ENCODE data around the gene SLC28A3.

Gene SLC28A3

DNA sequence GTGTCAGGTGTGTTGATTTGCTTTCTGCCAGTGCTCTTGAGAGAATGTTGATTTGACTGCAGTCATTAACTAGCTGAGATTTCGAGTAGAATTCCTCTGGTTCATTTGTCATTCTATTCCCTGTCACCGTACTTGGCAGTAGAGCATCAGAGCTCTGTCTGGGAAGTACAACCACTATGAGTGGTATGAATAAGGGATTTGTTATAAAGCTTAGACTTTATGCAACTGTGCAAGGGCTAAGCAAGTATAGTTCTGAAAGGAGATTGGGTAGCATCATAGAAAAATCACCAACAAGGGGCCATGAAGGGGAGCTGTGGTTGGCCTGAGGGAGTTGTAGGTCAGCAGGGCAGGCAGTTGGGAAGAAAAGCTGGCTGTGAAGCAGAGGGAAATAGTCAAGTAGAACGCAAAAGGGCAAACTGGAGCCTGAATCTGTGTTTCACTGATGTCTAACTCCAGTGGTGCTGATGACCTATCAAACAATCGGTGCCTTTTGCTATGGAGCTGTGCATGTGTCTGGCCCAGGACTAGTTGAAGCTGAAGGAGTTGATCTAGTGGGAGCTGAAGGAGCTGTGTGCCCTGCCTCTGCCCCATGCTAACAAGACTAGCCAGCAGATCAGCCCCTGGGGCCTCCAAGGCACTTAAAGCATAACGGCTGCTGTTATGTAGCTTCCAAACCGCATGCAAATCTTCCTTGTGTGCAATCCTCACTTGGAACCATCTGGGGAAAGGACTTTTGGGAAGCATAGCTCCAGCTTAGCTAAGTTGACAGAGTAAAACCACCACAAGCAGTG is 110.0 kb downstream of the SLC28A3 start:
- DNase-seq, result no peak

DNA sequence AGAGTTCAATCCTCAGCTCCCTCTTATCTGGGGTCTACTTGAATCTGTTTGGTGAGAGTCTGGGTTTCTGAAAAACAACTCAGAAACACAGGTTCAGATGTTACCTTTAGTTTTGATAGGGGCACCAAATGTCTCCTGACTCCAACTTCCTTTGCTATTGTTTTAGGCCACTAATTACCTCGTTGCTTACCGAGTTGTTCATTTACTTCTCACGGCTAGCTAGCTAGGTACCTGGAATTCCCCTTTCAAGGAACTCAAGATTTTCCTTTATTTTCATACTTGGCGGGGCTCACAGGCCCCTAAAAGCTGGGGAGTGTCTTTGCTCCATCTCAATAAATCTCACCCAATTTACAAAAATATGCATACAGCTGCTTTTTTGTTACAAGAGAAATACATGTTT is 111.4 kb downstream of the SLC28A3 start:
- no peak for DNase-seq

DNA sequence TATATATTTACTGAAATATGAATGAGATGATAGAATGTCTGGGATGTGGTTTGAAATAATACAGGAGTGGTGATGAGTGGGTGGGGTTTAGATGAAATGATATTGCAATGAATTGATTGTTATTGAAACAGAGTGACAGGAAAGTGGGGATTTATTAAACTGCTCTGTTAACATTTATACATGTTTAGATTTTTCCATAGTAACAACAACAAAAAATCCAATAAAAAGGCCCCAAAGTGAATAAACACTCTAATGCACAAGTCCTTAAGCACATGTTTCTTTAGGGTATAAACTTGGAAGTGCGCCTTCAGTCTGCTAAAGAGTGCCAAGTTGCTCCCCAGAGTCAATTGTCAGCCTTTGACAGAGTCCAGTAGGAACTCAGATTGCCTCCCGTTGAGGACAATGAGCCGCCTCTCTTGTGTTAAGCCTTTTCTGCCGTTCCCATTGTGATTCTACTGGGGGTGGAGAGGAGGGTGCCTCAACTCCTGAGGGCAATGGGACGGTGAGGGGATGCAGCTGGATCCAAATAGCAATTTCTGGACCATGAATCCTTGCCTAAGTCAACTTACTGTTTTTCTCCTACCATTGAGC is 112.3 kb downstream of the SLC28A3 start:
- DNase-seq, result no peak

DNA sequence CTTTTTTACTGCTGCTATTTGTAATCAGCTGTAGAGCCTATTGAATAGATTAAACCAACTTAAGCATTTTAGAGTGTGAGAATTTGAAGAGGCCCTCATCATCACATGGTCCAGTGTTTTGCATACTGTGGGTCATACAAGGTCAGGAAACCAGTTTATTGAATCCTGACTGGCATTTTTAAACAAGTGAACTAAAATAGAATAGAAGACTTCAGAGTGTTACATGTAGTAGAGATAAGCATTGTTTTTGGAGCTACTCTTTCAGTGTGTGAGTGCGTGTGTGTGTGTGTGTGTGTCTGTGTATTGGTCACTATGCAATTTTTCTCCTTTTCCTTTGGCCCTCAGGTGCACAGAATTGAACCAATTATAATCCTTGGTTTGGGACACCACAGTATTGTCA is 114.4 kb downstream of the SLC28A3 start:
- DNase-seq, result no peak
